ENCODE results near the gene MYO5B. TPM values are rescaled to one million over a fixed set of nuclear protein-coding genes. Genes with fewer than 3 reads are reported as not detected.

Gene MYO5B
- total RNA-seq, 1 donor from 2014 or later = 31.3 TPM

GRCh38 chr18:49861659-49862058, 333.3 kb downstream of the MYO5B start:
- FAIRE-seq (no peak), DNase-seq (ENCODE audit: low read depth) (no peak)
- no peaks in the 10 kb centered on the region for H3K36me3 ChIP-seq (ENCODE audit: control insufficient read depth, insufficient read depth, low read length)
- H3K4me3 ChIP-seq (ENCODE audit: low read depth, low read length) = no peak overlapping the region
- H3K27me3 ChIP-seq (ENCODE audit: control insufficient read depth, insufficient read depth, low read length) = no peaks in the 10 kb centered on the region
- TF ChIP-seq, protein P1, sequence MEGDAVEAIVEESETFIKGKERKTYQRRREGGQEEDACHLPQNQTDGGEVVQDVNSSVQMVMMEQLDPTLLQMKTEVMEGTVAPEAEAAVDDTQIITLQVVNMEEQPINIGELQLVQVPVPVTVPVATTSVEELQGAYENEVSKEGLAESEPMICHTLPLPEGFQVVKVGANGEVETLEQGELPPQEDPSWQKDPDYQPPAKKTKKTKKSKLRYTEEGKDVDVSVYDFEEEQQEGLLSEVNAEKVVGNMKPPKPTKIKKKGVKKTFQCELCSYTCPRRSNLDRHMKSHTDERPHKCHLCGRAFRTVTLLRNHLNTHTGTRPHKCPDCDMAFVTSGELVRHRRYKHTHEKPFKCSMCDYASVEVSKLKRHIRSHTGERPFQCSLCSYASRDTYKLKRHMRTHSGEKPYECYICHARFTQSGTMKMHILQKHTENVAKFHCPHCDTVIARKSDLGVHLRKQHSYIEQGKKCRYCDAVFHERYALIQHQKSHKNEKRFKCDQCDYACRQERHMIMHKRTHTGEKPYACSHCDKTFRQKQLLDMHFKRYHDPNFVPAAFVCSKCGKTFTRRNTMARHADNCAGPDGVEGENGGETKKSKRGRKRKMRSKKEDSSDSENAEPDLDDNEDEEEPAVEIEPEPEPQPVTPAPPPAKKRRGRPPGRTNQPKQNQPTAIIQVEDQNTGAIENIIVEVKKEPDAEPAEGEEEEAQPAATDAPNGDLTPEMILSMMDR (IDR thresholded peaks at IDR 0.05; ENCODE audit: insufficient read depth, low read length, severe bottlenecking) = peak; percentile 16

- TF ChIP-seq, protein P1 (IDR thresholded peaks at IDR 0.05; ENCODE audit: insufficient read depth, low read length, severe bottlenecking) = no peak
- Histone ChIP-seq H3K36me3 (ENCODE audit: control insufficient read depth, insufficient read depth, low read length) (no peaks in the 10 kb centered on the region), H3K27me3 (ENCODE audit: control insufficient read depth, insufficient read depth, low read length) (no peaks in the 10 kb centered on the region), H3K4me3 (ENCODE audit: low read depth, low read length) (no peak overlapping the region)
- no peak for DNase-seq (ENCODE audit: low read depth)
- FAIRE-seq = no peak
Measured at GRCh38 chr18:49859725-49860124, 335.2 kb downstream of the MYO5B start.

GRCh38 chr18:49859021-49859359, 336.0 kb downstream of the MYO5B start:
- H3K4me3 ChIP-seq (ENCODE audit: low read depth, low read length) = no peak overlapping the region
- FAIRE-seq (no peak), DNase-seq (ENCODE audit: low read depth) (no peak)
- TF ChIP-seq, protein P1 (IDR thresholded peaks at IDR 0.05; ENCODE audit: insufficient read depth, low read length, severe bottlenecking) = no peak
- H3K36me3 ChIP-seq (ENCODE audit: control insufficient read depth, insufficient read depth, low read length) = no peaks in the 10 kb centered on the region
- no peaks in the 10 kb centered on the region for H3K27me3 ChIP-seq (ENCODE audit: control insufficient read depth, insufficient read depth, low read length)

DNA sequence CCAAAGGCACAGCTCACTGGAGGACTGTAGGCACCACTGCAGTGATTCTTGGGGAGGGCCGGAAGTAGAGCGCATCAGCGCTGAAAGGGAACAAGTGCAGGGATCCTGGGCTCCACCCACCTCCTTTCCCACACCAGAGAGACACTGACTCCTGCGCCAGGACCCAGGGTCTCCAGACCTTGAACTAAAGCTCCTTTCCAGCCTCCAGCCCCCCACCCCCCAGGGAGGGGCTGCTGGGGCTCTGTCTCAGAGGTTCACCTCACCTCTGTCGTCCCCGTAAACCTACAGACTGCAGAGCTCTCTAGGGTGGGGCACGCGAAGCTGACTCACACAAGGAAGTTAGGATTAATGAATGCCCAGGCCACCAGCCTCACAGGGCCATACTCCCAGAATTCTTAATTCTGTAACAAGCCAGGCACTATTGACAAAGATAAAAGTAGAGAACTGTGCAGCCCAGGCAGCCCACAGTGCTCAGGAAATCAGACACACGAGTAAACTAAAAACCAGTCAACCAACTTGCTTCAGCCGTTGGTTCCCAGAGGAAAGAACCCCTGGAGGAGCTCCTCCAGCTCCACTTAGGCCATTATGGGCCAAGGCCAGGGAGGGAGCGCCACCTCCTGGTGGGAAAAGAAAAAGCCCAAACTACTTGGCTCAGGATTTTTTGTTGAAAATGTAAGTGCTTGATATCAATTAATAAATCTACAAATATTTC, 336.5 kb downstream of the MYO5B start:
- TF ChIP-seq, protein P1 (IDR thresholded peaks at IDR 0.05; ENCODE audit: insufficient read depth, low read length, severe bottlenecking) = peak; percentile 86
- no peak overlapping the region for H3K4me3 ChIP-seq (ENCODE audit: low read depth, low read length)
- H3K36me3 ChIP-seq (ENCODE audit: control insufficient read depth, insufficient read depth, low read length) = no peaks in the 10 kb centered on the region
- no peaks in the 10 kb centered on the region for H3K27me3 ChIP-seq (ENCODE audit: control insufficient read depth, insufficient read depth, low read length)
- peak; percentile 87 for FAIRE-seq
- DNase-seq (ENCODE audit: low read depth) = peak; percentile 65

DNA sequence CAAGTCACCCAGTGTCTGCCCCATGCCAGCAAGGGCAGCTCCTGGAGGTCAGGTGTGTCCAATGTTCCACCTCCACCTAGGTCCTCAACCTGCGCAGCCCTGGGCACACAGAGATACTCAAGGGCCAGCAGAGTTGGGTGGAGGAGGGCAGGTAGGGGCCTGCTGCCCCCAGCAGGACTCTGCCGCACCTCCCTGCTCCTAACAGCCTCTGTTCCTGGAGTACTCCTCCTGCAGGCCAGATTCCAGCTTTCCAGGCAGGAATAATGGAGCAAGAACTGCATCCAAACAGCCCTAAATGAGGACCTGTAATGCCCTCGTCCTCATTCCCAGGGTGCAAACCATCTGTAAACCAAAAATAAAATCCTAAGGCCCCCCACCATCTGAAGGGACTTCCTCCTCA, 337.2 kb downstream of the MYO5B start:
- FAIRE-seq = no peak
- no peak for DNase-seq (ENCODE audit: low read depth)
- TF ChIP-seq, protein P1 (IDR thresholded peaks at IDR 0.05; ENCODE audit: insufficient read depth, low read length, severe bottlenecking) = no peak
- peaks cover 1% of the 10 kb centered on the region for H3K36me3 ChIP-seq (ENCODE audit: control insufficient read depth, insufficient read depth, low read length)
- no peak overlapping the region for H3K4me3 ChIP-seq (ENCODE audit: low read depth, low read length)
- no peaks in the 10 kb centered on the region for H3K27me3 ChIP-seq (ENCODE audit: control insufficient read depth, insufficient read depth, low read length)

DNA sequence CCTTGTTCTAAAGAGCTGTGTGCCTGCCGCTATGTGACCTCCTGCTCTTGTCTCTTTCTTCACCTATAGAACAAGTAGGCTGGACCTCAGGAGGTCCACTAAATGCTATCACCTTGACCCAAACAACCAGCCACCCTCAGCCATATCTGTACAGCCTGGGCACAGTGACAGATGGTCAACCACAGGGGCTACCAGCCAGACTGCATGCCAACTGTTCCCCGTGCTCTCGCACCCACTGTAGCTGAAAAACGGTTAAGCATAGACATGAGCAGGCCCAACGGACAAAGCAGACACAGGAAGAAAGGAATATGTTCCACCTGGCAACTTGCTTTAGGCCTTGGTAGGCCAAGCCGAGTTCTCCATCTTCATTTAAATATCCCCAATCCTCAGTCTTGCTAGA, 338.5 kb downstream of the MYO5B start:
- Histone ChIP-seq H3K27me3 (ENCODE audit: control insufficient read depth, insufficient read depth, low read length) (no peaks in the 10 kb centered on the region), H3K4me3 (ENCODE audit: low read depth, low read length) (no peak overlapping the region), H3K36me3 (ENCODE audit: control insufficient read depth, insufficient read depth, low read length) (peaks cover 1% of the 10 kb centered on the region)
- DNase-seq (ENCODE audit: low read depth) (no peak), FAIRE-seq (peak; percentile 82)
- TF ChIP-seq, protein P1 (IDR thresholded peaks at IDR 0.05; ENCODE audit: insufficient read depth, low read length, severe bottlenecking) = no peak
